Stimulated activated CD4-positive, alpha-beta T cell treated with anti-CD3 and anti-CD28 coated beads, Interleukin-1b, Interleukin-23, amount 100 ng/mL, for 48 hours (primary cell): Measurements from ENCODE around the gene CRLF2.
"Not testable (repeated sequence)": the region's sequence is repeated elsewhere in the genome, so short reads cannot be mapped to it uniquely, and the experiment has no call there.

Experiments
- DNase-seq: peaks from one replicate; pipeline ENCODE4 v3.0.0-alpha.2; 2020

CRLF2 gene

DNA sequence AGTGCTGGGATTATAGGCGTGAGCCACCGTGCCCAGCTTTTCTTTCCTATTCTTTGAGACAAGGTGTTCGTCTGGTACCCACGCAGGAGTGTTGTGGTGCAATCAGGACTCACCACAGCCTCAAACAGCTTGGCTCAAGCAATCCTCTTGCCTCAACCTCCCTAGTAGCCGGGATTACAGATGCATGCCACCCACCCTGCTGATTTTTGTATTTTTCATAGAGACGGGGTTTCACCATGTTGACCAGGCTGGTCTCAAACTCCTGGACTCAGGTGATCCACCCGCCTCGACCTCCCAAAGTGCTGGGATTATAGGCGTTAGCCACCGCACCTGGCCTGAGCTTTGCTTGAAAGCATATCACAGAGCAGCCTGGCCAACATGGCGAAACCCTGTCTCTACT, 1.5 kb upstream of the CRLF2 start:
- no peak for DNase-seq

DNA sequence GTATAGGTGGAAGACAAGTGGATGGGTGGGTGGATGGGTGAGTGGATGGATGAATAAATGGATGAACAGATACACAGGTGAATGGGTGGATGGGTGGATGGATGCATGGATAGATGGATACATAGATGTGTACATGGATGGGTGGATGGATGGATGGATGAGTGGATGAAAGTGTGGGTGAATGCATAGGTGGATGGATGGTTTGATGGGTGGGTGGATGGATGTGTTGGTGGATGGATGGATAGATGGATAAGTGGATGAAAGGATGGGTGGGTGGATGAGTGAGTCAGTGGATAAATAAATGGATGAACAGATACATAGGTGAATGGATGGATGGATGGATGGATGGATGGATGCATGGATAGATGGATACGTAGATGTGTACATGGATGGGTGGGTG, 1.6 kb downstream of the CRLF2 start:
- no peak for DNase-seq

DNA sequence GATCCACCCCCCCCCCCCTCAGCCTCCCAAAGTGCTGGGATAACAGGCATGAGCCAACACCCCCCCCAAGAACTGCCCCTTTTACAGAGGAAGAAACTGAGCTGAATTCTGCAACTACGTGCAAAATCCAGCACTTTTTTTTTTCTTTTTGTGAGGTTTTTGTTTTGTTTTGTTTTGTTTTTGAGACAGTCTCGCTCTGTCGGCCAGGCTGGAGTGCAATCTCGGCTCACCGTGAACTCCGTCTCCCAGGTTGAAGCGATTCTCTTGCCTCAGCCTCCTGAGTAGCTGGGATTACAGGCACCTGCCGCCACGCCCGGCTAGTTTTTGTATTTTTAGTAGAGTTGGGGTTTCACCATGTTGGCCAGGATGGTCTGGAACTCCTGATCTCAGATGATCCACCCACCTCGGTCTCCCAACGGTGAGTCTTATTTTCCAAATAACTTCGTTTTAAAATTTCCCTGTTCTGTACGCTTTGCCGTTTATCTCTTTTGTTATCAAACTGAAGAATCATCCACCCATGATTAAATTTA, 4.9 kb downstream of the CRLF2 start:
- DNase-seq = no peak

DNA sequence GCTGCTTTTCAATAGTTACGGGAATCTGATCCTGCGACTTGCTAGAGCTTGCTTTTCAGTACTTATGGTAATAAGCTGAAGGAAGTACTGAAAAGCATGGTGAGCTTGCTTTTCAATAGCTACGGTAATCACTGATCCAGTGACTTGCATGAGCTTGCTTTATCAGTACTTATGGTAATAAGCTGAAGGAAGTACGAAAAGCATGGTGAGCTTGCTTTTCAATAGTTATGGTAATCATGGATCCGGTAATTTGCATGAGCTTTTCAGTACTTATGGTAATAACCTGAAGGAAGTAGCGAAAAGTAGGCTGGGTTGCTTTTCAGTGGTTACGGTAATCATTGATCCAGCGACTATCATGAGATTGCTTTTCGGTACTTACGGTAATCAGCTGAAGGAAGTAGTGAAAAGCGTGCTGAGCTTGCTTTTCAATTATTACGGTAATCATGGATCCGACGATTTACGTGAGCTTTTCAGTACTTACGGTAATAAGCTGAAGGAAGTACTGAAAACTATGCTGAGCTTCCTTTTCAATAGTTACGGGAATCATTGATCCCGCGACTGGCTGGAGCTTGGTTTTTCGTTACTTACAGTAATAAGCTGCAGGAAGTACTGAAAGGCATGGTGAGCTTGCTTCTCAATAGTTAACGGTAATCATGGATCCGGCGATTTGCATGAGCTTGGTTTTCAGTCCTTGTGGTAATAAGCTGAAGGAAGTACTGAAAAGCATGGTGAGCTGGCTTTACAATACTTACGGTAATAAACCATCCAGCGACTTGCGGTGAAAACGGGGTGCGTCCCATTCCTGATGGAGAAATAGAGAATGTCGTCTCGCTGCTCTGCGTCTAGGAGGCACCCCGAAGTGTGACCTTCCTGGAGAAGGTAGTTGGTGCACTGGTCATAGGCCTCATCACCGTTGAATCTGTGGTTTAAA, 6.5 kb downstream of the CRLF2 start:
- peak; percentile 28 for DNase-seq

DNA sequence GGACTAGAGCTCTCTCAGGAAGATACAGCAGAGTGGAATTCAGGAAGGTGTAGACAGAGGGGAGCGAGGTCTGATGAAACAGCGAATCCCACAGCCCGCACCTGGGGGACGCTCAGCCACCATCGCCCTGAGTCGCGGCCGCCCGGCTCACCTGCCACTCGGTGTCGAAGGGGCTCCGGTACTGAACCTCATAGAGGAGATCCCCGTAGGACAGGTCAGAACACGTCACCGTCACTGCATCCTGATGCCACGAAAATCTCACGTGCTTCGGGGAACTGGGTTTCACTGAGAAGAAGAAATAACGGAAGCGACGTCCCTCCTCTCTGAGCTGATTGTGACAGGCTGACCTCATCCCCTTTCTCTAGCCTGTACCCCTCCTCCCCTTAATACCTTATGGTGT, 10.2 kb downstream of the CRLF2 start:
- no peak for DNase-seq

DNA sequence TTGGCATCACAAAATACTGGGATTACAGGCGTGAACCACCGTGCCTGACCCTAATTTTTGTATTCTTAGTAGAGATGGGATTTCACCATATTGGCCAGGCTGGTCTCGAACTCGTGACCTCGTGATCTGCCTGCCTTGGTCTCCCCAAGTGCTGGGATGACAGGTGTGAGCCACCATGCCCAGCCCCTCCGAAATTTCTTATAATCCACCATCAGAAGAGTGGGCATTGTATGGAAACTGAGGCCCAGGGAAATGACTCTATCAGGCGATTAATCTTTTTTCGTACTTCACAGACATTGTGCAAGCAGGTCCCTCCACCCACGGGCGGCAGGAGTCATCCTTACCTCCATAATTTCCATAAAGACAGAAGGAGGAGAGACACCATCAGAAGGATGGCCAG, 16.0 kb downstream of the CRLF2 start:
- no peak for DNase-seq

DNA sequence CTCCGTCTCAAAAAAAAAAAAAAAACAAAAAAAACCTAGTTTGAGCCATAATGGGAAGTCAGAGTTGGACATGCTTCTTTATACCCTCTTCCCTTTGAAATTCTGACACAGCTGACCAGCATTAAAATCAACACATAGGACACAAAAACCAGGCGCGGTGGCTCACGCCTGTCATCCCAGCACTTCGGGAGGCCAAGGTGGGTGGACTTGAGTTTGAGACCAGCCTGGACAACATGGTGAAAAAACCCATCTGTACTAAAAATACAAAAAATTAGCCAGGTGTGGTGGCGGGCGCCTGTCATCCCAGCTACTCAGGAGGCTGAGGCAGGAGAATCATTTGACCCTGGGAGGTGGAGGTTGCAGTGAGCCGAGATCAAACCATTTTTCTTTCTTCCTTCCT, 20.3 kb downstream of the CRLF2 start:
- not testable (repeated sequence) for DNase-seq

DNA sequence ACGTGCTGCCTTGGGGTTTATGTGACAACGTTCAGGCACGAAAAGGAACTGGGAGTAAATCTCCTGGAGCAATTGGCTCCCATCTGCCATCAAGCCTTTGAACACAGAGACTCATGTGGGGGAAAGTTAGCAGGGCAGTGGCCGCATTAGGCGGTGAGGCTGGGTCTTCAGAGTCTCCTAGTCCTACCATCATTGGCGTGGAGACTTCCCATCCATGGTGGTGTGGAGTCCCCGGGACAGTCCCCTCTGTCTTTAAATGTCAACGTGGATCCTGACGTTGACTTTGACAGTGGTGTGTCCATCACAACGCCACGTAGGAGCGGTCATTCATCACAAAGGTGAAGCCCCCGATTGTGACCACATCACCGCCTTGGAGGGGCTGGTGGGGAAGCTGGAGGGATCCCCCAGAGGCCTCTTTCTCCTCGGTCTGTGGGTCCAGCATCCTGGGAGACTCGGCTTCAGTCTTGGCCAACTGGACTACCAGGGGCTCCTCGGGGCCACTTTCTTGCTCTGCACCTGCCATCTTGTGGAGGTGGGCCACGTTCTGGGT, 21.8 kb downstream of the CRLF2 start:
- no peak for DNase-seq

DNA sequence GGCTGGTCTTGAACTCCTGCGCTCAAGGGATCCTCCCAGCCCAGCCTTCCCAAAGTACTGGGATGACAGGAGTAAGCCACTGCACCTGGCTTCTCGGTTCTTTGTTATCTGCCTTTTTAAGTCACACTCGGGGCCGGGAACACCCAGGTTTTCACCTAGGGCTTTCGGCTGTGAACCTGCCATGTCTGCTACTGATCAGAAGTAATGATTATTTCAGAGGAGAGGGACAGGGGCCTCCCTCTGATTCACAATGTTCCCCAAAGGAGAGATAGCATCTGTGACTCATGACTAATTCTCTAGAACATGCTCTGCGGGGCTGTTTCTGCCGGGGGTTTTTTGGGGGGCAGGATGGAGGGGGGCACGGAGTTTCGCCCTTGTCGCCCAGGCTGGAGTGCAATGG, 26.9 kb downstream of the CRLF2 start:
- no peak for DNase-seq

DNA sequence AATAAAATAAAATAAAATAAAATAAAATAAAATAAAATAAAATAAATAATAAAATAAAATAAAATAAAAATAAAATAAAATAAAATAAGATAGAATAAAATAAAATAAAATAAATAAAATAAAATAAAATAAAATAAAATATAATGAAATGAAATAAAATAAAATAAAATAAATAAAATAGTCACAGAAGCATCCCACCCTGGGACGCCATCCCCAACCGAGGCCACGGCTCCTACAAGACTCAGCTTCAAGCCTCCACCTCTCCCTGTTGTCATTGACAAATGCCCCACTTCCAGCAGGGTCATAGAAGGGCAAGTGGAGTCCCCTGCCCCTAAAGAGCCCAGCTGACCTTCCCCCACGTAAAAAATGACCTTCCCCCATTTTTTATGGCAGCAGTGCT, 30.2 kb downstream of the CRLF2 start:
- no peak for DNase-seq

DNA sequence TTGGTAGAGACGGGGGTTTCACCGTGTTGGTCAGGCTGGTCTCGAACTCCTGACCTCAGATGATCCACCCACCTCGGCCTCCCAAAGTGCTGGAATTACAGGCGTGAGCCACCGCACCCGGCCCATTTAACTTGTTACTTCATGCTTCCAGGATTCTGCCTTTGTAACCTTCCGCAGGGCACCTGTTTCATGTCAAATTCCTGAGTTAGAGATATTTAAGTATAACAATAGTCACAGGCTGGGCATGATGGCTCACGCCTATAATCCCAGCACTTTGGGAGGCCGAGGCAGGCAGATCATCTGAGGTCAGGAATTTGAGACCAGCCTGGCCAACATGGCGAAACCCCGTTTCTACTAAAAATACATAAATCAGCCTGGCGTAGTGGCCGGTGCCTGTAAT, 30.8 kb downstream of the CRLF2 start:
- DNase-seq = not testable (repeated sequence)

DNA sequence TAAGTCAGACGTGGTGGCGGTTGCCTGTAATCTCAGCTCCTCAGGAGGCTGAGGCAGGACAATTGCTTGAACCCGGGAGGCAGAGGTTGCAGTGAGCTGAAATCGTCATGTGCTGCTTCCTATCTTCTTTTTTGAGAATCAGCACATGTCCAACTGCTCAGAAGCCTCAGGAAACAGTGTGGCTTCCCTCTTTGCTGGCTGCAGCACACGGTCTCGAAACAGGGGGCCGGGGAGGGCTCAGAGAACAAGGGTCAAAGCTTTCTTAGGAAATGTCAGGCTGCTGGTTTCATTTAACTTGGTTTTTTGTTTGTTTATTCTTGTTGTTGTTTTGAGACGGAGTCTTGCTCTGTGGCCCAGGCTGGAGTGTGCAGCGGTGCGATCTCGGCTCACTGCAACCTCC, 31.3 kb downstream of the CRLF2 start:
- no peak for DNase-seq

DNA sequence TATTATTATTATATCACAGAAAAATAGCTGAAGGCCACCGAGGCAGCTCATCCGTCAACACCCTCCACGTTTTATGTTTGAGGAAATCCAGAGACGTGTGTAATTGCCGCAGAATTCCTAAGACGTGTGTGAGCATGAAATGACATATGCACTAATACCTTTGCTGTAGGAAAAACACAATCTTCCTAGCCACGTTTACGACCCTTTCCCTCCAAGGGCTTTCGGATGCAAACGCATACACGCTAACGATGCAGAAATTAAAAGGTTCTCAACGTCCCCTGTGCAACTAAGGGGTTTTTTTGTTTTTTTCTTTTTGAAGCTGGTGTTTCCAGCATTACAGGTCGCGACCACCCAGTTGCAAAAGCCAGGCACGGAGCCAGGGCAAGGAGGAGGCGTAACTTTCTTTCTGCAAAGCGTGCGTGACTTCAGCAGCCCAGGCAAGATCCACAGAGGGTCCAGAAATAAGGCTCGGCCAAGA, 33.8 kb downstream of the CRLF2 start:
- no peak for DNase-seq

DNA sequence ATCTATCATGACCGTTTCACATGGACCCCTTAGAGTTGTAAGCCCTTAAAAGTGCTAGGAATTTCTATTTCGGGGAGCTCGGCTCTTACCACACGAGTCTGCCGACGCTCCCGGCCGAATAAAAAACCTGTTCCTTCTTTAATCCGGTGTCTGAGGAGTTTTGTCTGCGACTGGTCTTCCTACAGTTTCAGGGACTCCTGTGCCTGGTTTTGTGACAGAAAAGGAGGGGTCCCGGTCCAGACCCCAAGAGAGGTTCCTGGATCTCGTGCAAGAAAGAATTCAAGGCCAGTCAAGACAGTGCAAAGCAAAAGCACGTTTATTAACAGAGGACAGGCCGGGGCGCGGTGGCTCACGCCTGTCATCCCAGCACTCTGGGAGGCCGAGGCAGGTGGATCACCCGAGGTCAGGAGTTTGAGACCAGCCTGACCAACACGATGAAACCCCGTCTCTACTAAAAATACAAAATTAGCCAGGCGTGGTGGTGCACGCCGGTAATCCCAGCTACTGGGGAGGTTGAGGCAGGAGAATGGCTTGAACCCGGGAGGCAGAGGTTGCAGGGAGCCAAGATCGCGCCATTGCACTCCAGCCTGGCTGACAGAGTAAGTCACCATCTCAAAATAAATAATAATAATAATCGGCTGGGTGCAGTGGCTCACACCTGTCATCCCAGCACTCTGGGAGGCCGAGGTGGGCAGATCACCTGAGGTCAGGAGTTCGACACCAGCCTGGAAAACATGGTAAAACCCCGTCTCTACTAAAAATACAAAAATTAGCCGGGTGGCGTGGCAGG, 35.7 kb downstream of the CRLF2 start:
- DNase-seq = not testable (repeated sequence)

DNA sequence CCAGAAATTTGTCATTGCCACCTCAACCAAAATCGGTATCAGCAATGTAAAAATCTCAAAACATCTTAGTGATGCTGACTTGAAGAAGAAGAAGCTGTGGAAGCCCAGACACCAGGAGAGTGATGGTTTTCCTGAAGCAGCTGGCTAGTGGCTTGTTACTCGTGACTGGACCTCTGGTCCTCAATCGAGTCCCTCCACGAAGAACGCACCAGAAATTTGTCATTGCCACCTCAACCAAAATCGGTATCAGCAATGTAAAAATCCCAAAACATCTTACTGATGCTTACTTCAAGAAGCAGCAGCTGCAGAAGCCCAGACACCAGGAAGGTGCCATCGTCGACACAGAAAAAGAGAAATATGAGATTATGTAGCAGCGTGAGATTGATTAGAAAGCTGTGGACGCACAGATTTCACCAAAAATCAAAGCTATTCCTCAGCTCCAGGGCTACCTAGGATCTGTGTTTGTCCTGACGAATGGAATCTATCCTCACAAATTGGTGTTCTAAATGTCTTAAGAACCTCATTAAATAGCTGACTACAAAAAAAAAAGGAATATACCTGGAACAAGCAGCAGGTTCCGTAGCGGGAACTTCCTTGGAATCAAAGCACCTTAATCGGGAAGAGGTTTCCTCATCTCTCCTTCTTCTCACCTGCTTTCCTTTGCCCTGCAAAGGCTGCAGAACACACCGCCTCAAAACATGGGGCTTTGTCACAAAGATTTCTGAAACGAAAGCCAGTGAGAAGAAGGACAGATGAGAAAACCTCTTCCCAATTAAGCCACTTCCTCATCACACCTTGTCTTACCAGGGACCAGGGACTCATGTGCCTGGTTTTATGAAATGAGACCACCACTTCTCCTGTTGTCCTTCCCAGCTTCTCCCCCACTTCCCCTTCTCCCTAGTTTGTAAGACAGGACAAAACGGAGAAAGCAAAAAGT, 37.6 kb downstream of the CRLF2 start:
- not testable (repeated sequence) for DNase-seq

DNA sequence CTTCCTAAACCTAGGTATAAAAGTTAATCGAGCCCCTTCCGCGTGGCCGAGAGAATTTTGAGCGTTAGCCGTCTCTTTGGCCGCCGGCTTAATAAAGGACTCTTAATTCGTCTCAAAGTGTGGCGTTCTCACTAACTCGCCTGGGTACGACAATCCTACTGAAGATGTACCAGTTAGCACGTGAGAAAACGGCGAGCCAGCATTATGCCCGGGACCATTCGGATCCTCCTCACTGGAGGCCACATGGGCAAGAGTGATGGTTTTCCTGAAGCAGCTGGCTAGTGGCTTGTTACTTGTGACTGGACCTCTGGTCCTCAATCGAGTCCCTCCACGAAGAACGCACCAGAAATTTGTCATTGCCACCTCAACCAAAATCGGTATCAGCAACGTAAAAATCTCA, 39.0 kb downstream of the CRLF2 start:
- DNase-seq = not testable (repeated sequence)

DNA sequence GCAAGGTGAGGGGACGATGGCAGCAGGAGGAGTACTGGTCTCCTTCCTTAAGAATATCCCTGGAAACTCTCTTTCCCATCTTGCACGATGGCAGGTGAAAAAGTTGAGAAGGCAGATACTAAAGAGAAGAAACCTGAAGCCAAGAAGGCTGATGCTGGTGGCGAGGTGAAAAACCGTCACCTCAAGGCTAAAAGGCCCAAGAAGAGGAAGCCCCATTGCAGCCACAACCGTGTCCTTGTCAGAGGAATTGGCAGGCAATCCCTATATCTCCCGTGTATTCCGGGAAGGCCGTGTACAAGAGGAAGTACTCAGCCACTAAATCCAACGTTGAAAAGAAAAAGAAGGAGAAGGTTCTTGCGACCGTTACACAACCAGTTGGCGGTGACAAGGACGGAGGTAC, 40.0 kb downstream of the CRLF2 start:
- DNase-seq = no peak

DNA sequence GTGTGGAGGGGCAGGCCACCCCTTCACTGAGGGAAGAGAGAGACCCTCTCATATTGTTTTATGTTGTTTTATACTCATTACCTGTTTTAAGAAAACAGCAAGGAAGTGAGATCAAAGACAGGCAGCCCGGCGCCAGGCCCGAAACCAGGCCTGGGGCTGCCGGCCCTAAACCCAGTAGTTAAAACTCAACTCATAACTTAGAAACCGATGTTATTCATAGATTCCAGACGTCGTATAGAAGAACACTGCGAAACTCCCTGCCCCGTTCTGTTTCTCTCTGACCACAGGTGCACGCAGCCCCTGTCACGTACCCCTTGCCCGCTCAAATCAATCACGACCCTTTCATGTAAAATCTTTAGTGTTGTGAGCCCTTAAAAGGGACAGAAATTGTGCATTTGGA, 40.5 kb downstream of the CRLF2 start:
- DNase-seq = not testable (repeated sequence)

DNA sequence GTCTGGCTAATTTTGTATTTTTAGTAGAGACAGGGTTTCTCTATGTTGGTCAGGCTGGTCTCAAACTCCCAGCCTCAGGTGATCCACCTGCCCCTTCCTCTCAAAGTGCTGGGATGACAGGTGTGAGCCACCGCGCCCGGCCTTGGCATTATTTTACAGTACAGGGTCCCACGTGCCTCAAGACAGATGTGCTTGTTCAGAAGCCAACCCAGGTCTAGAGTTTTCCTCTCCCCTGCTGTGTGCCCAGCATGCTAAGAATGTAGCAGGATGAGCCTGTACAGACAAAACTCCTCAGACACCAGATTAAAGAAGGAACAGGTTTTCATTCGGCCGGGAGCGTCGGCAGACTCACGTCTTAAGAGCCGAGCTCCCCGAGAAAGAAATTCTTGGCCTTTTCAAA, 42.2 kb downstream of the CRLF2 start:
- no peak for DNase-seq

DNA sequence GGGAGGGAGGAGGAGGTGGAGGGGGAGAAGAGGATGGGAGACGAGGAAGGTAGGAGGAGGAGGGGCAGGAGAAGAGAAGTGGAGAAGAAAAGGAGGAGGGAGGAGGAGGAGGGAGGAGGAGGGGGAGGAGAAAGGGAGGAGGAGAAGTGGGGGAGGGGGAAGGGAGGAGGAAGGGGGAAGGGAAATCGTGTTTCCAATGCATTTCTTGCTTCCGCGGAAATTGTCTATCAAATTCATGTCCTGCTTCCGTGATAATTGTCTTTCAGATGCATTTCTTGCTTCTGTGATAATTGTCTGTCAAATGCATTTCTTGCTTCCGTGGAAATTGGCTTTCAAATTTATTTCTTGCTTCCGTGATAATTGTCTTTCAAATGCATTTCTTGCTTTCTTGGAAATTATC, 43.3 kb downstream of the CRLF2 start:
- DNase-seq = no peak

DNA sequence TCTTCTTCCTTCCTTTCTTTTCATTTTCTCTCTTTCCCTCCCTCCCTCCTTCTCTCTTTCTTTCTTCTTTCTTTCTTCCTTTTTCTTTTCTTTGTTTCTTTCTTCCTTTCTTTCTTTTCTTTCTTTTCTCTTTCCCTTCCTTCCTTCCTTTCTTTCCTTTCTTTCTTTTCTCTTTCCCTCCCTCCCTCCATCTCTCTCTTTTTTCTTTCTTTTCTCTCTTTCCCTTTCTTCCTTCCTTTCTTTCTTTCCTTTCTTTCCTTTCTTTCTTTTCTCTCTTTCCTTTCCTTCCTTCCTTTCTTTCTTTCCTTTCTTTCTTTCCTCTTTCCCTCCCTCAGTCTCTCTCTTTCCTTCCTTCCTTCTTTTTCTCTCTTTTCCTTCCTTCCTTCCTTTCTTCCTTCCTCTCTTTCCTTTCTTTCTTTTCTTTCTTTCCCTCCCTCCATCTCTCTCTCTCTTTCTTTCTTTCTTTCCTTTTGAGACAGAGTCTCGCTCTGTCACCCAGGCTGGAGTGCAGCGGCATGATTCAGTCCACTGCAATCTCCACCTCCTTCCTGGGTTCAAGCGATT, 44.4 kb downstream of the CRLF2 start:
- no peak for DNase-seq

DNA sequence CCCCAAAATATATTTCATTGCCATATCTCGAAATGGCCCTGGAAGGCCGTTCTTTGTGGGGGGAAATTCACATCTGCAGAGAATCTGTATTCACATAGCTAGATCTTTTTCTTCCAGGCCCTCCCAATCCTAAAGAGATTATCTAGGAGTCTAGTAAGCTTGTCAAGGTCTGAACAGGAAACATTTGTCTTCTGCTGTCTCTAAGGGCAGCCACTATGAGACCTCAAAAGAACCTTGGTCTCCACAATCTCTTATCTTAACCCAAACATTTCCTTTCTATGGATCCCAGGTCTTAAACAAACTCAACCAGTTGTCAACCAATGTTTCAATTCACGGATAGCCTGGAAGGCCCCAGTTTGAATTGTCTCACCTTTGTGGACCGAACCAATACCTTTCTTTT, 45.0 kb downstream of the CRLF2 start:
- no peak for DNase-seq
